Endodermal cell (in vitro differentiated cells): ENCODE measurements around the gene ELMO1. TPM values are rescaled to one million over a fixed set of nuclear protein-coding genes. Genes with fewer than 3 reads are reported as not detected.

ENCODE experiments used
- DNase-seq: peaks from one replicate; pipeline ENCODE4 v3.0.0-alpha.2; 2017
- H3K27ac ChIP-seq: 2 replicates; pipeline ENCODE4 v1.5.1; 2013; ENCODE audit warnings: mild to moderate bottlenecking, low read depth, low read length, moderate library complexity
- H3K27me3 ChIP-seq: 2 replicates; pipeline ENCODE4 v1.6.1; 2013; ENCODE audit warnings: mild to moderate bottlenecking, low read length, moderate library complexity; ENCODE audit not compliant: insufficient read depth, control insufficient read depth, poor library complexity, severe bottlenecking
- H3K36me3 ChIP-seq: 2 replicates; pipeline ENCODE4 v1.7.0; 2013; ENCODE audit warnings: mild to moderate bottlenecking, low read length, moderate library complexity; ENCODE audit not compliant: control insufficient read depth, insufficient read depth
- H3K4me1 ChIP-seq: one replicate; pipeline ENCODE4 v1.7.0; 2013; ENCODE audit warnings: low read length; ENCODE audit not compliant: control insufficient read depth, insufficient read depth
- H3K4me3 ChIP-seq: 2 replicates; pipeline ENCODE4 v1.5.1; 2013; ENCODE audit warnings: mild to moderate bottlenecking, low read length, moderate library complexity
- H3K9ac ChIP-seq: 2 replicates; pipeline ENCODE4 v1.6.1; 2013; ENCODE audit warnings: mild to moderate bottlenecking, low read length, moderate library complexity; ENCODE audit not compliant: poor library complexity, severe bottlenecking; ENCODE audit errors: extremely low read depth
- H3K9me3 ChIP-seq: 2 replicates; pipeline ENCODE4 v1.6.1; 2013; ENCODE audit warnings: mild to moderate bottlenecking, low read length, moderate library complexity; ENCODE audit not compliant: control insufficient read depth
- H3K27ac Mint-ChIP-seq: 2 replicates; pipeline ENCODE4 v1.8.0; 2020; ENCODE audit warnings: mixed read lengths
- H3K27me3 Mint-ChIP-seq: 2 replicates; pipeline ENCODE4 v1.8.0; 2021; ENCODE audit warnings: mild to moderate bottlenecking, mixed read lengths; ENCODE audit not compliant: insufficient read depth
- H3K36me3 Mint-ChIP-seq: 2 replicates; pipeline ENCODE4 v1.8.0; 2020; ENCODE audit warnings: low read depth, mixed read lengths
- H3K4me1 Mint-ChIP-seq: 2 replicates; pipeline ENCODE4 v1.8.0; 2020; ENCODE audit warnings: mixed read lengths
- H3K4me3 Mint-ChIP-seq: 2 replicates; pipeline ENCODE4 v1.8.0; 2020; ENCODE audit warnings: mild to moderate bottlenecking, moderate library complexity, mixed read lengths
- H3K9me3 Mint-ChIP-seq: 2 replicates; pipeline ENCODE4 v1.8.0; 2020; ENCODE audit warnings: mild to moderate bottlenecking, mixed read lengths
- CTCF ChIP-seq: fragments of 200-600 bp; sonication (generic); conservative IDR thresholded peaks from 2 replicates; pipeline ENCODE4 v1.5.0; 2021; ENCODE audit warnings: antibody characterized with exemption, mild to moderate bottlenecking
- WGBS, 2 experiments: methylation state at CpG; one replicate each; pipeline versions ENCODE4 v1.1.5 to v1.1.7; 2013; ENCODE audit warnings: missing lambda C conversion rate in 2 of 2, mixed read lengths in 1 of 2; ENCODE audit not compliant: insufficient coverage in 1 of 2, insufficient read length in 1 of 2; 5-methylcytosine and 5-hydroxymethylcytosine counted together
- total RNA-seq, 2 donors: library from RNA; stranded (reverse); fragmentation: NEBNext Ultra II Directional in 1 of 2; extraction: Animal tissue kit (Norgen Biotek cat#: 25700) in 1 of 2; gene quantifications; 2 replicates in 1 of 2; 3 replicates in 1 of 2; pipeline ENCODE4 v1.2.1, GENCODE V29; 2021

The ELMO1 gene
- total RNA-seq, 2 donors from 2014 or later, result 120 to 131 TPM

- Mint-ChIP-seq H3K36me3 (peaks cover 36% of the 10 kb centered on the region), H3K27me3 (no peaks in the 10 kb centered on the region), H3K9me3 (no peaks in the 10 kb centered on the region), H3K27ac (no peak overlapping the region), H3K4me3 (no peak overlapping the region), H3K4me1 (peaks cover 13% of the 10 kb centered on the region)
- TF ChIP-seq CTCF, result no peak
- no peak for DNase-seq
- Histone ChIP-seq H3K27ac (no peak overlapping the region), H3K9ac (no peak overlapping the region), H3K4me3 (no peak overlapping the region), H3K9me3 (no peaks in the 10 kb centered on the region), H3K36me3 (peaks cover 30% of the 10 kb centered on the region), H3K27me3 (no peaks in the 10 kb centered on the region), H3K4me1 (no peaks in the 10 kb centered on the region)
- 94 to 95% methylated on average over 3 to 4 of the region's 4 CpGs for WGBS, 2 experiments
These were observed 212.9 kb downstream of the ELMO1 start for GRCh38 chr7:37235813-37236212.

DNA sequence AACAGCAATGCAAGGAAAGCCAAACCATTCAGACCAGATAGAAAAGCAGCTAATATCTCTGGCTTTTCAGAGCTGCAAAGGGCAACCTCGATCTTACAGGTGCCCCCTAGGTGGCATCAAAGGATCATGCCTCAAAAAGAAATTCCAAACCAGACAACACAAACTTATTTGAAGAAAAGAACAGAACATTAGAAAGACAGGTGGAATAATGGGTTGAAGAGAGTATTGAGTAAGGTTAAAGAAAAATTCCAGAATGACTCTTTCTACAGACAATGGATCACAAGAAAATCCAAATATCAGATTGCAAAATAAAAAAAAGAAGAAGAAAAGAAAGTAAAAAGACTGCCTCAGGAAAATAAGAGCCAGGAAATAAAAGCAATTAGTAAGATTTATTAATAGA, 213.7 kb downstream of the ELMO1 start:
- DNase-seq, result peak; percentile 64
- H3K36me3 Mint-ChIP-seq, result peaks cover 32% of the 10 kb centered on the region
- H3K4me1 Mint-ChIP-seq, result peaks cover 13% of the 10 kb centered on the region
- Histone ChIP-seq H3K27ac (no peak overlapping the region), H3K4me1 (no peaks in the 10 kb centered on the region), H3K4me3 (no peak overlapping the region), H3K9me3 (no peaks in the 10 kb centered on the region), H3K27me3 (no peaks in the 10 kb centered on the region), H3K36me3 (peaks cover 36% of the 10 kb centered on the region), H3K9ac (no peak overlapping the region)
- WGBS, 2 experiments, result 19% methylated on average over 1 of the region's 1 CpG; no CpG with 5 or more reads in 1 of the 2 experiments
- H3K27ac Mint-ChIP-seq, result no peak overlapping the region
- H3K9me3 Mint-ChIP-seq, result no peaks in the 10 kb centered on the region
- H3K27me3 Mint-ChIP-seq, result no peaks in the 10 kb centered on the region
- no peak overlapping the region for H3K4me3 Mint-ChIP-seq
- TF ChIP-seq CTCF, result peak; percentile 83

DNA sequence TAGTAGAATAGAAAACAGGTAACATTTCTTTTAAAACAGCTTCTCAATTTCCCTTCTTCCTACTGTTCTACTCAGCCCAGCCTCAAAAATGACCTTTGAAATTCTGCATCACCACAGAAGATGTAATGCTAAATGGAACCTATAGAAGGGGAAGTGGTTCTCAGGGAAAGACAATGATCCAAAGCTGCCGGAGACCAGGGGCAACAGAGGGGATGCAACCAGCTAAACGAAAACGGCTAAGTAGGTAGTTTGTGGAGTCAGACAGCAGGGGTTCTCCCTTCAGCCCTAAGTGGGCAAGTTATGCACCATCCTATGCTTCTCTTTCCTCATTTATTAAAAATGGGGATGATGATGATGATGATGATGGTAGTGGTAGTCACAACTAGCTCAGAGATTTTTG, 214.3 kb downstream of the ELMO1 start:
- H3K36me3 Mint-ChIP-seq, result peaks cover 28% of the 10 kb centered on the region
- no peak for TF ChIP-seq CTCF
- no peaks in the 10 kb centered on the region for H3K9me3 ChIP-seq
- H3K4me3 Mint-ChIP-seq, result no peak overlapping the region
- H3K4me3 ChIP-seq, result no peak overlapping the region
- no peaks in the 10 kb centered on the region for H3K27me3 Mint-ChIP-seq
- H3K4me1 Mint-ChIP-seq, result peaks cover 13% of the 10 kb centered on the region
- no peaks in the 10 kb centered on the region for H3K4me1 ChIP-seq
- H3K27me3 ChIP-seq, result no peaks in the 10 kb centered on the region
- H3K27ac ChIP-seq, result no peak overlapping the region
- no peak overlapping the region for H3K9ac ChIP-seq
- WGBS, 2 experiments, result 56% methylated on average over 3 of the region's 3 CpGs; no CpG with 5 or more reads in 1 of the 2 experiments
- H3K9me3 Mint-ChIP-seq, result no peaks in the 10 kb centered on the region
- DNase-seq, result peak; percentile 62
- H3K27ac Mint-ChIP-seq, result peak overlapping the region; percentile 11
- peaks cover 36% of the 10 kb centered on the region for H3K36me3 ChIP-seq
